Measurements from ENCODE around the gene AP3B2.
"Not testable (repeated sequence)": the region's sequence is repeated elsewhere in the genome, so short reads cannot be mapped to it uniquely, and the experiment has no call there.

AP3B2 gene

GRCh38 chr15:82649226-82649999, 60.3 kb downstream of the AP3B2 start:
- no peak for TF ChIP-seq CTCF (IDR thresholded peaks at IDR 0.05; ENCODE audit: insufficient read depth, missing control alignments)
- no peak for DNase-seq (ENCODE audit: insufficient read length, low spot score)
- FAIRE-seq = no peak

GRCh38 chr15:82648257-82649103, 61.2 kb downstream of the AP3B2 start:
- no peak for FAIRE-seq
- DNase-seq (ENCODE audit: insufficient read length, low spot score) = no peak
- TF ChIP-seq CTCF (IDR thresholded peaks at IDR 0.05; ENCODE audit: insufficient read depth, missing control alignments) = no peak

- FAIRE-seq (no peak), DNase-seq (ENCODE audit: insufficient read length, low spot score) (peak; percentile 73)
- TF ChIP-seq CTCF (IDR thresholded peaks at IDR 0.05; ENCODE audit: insufficient read depth, missing control alignments) = no peak
These were observed 61.8 kb downstream of the AP3B2 start for GRCh38 chr15:82647835-82648256.

- FAIRE-seq (no peak), DNase-seq (ENCODE audit: insufficient read length, low spot score) (peak; percentile 89)
- peak; percentile 34 for TF ChIP-seq CTCF (IDR thresholded peaks at IDR 0.05; ENCODE audit: insufficient read depth, missing control alignments)
These were observed 62.4 kb downstream of the AP3B2 start, which contains the start of gene CPEB1 for GRCh38 chr15:82647045-82647834. Gene CPEB1, minus strand, starts transcription at chr15:82647363. Its CDS starts 18,904 bp downstream, at chr15:82628459.

- DNase-seq (ENCODE audit: insufficient read length, low spot score) (no peak), FAIRE-seq (no peak)
- no peak for TF ChIP-seq CTCF (IDR thresholded peaks at IDR 0.05; ENCODE audit: insufficient read depth, missing control alignments)
These were observed 63.2 kb downstream of the AP3B2 start for GRCh38 chr15:82646250-82647044.

GRCh38 chr15:82644967-82645852, 64.5 kb downstream of the AP3B2 start:
- not testable (repeated sequence) for DNase-seq (ENCODE audit: insufficient read length, low spot score); FAIRE-seq

Data from D721Med (cell line).